Type B pancreatic cell (in vitro differentiated cells): ENCODE results near the gene FBLN2. TPM values are rescaled to one million over a fixed set of nuclear protein-coding genes. Genes with fewer than 3 reads are reported as not detected.

ENCODE experiments used
- DNase-seq: peaks from one replicate; pipeline ENCODE4 v3.0.0; 2021; ENCODE audit warnings: mixed read lengths; ENCODE audit not compliant: unreplicated experiment; ENCODE audit errors: extremely low spot score
- H3K27ac Mint-ChIP-seq: 2 replicates; pipeline ENCODE4 v1.8.0; 2021; ENCODE audit warnings: mild to moderate bottlenecking, mixed read lengths
- H3K27me3 Mint-ChIP-seq: 2 replicates; pipeline ENCODE4 v1.8.0; 2021; ENCODE audit warnings: mixed read lengths
- H3K36me3 Mint-ChIP-seq: 2 replicates; pipeline ENCODE4 v1.8.0; 2021; ENCODE audit warnings: mixed read lengths
- H3K4me1 Mint-ChIP-seq: one replicate; pipeline ENCODE4 v1.8.0; 2021; ENCODE audit warnings: mixed read lengths; ENCODE audit not compliant: unreplicated experiment
- H3K4me3 Mint-ChIP-seq: 2 replicates; pipeline ENCODE4 v1.8.0; 2021; ENCODE audit warnings: mild to moderate bottlenecking, mixed read lengths
- H3K9me3 Mint-ChIP-seq: 2 replicates; pipeline ENCODE4 v1.8.0; 2021; ENCODE audit warnings: mixed read lengths
- CTCF ChIP-seq: fragments of 200-600 bp; sonication (generic); conservative IDR thresholded peaks from 2 replicates; pipeline ENCODE4 v1.5.0; 2021; ENCODE audit warnings: antibody characterized with exemption, mild to moderate bottlenecking
- total RNA-seq: library from RNA; stranded (reverse); gene quantifications from 2 replicates; pipeline ENCODE4 v1.2.1, GENCODE V29; 2021; ENCODE audit warnings: low replicate concordance

FBLN2 gene
- total RNA-seq, 1 donor from 2014 or later: 67.6 TPM

- H3K27me3 Mint-ChIP-seq: no peaks in the 10 kb centered on the region
- H3K27ac Mint-ChIP-seq: no peak overlapping the region
- no peak for DNase-seq
- H3K4me3 Mint-ChIP-seq: no peak overlapping the region
- no peak for TF ChIP-seq CTCF
- H3K9me3 Mint-ChIP-seq: no peaks in the 10 kb centered on the region
- H3K4me1 Mint-ChIP-seq: peaks cover 51% of the 10 kb centered on the region
- no peaks in the 10 kb centered on the region for H3K36me3 Mint-ChIP-seq
Observed at GRCh38 chr3:13532631-13533030, 16.3 kb upstream of the FBLN2 start.

- Mint-ChIP-seq H3K27ac (no peak overlapping the region), H3K36me3 (no peaks in the 10 kb centered on the region), H3K4me3 (no peak overlapping the region), H3K4me1 (peaks cover 43% of the 10 kb centered on the region), H3K9me3 (no peaks in the 10 kb centered on the region), H3K27me3 (no peaks in the 10 kb centered on the region)
- no peak for TF ChIP-seq CTCF
- no peak for DNase-seq
Observed at GRCh38 chr3:13533885-13534301, 15.0 kb upstream of the FBLN2 start.

GRCh38 chr3:13535526-13535875 is 13.4 kb upstream of the FBLN2 start:
- Mint-ChIP-seq H3K36me3 (no peaks in the 10 kb centered on the region), H3K4me1 (peaks cover 31% of the 10 kb centered on the region), H3K9me3 (no peaks in the 10 kb centered on the region), H3K4me3 (no peak overlapping the region), H3K27me3 (no peaks in the 10 kb centered on the region), H3K27ac (peak overlapping the region; percentile 64)
- DNase-seq: no peak
- no peak for TF ChIP-seq CTCF

GRCh38 chr3:13535905-13536304 is 13.0 kb upstream of the FBLN2 start:
- H3K36me3 Mint-ChIP-seq: no peaks in the 10 kb centered on the region
- H3K27me3 Mint-ChIP-seq: no peaks in the 10 kb centered on the region
- DNase-seq: no peak
- H3K27ac Mint-ChIP-seq: peak overlapping the region; percentile 64
- no peak for TF ChIP-seq CTCF
- H3K9me3 Mint-ChIP-seq: no peaks in the 10 kb centered on the region
- H3K4me3 Mint-ChIP-seq: no peak overlapping the region
- peaks cover 27% of the 10 kb centered on the region for H3K4me1 Mint-ChIP-seq

- H3K36me3 Mint-ChIP-seq: no peaks in the 10 kb centered on the region
- no peak overlapping the region for H3K4me3 Mint-ChIP-seq
- H3K27ac Mint-ChIP-seq: peak overlapping the region; percentile 41
- no peaks in the 10 kb centered on the region for H3K27me3 Mint-ChIP-seq
- H3K9me3 Mint-ChIP-seq: no peaks in the 10 kb centered on the region
- TF ChIP-seq CTCF: no peak
- no peak for DNase-seq
- peaks cover 26% of the 10 kb centered on the region for H3K4me1 Mint-ChIP-seq
Observed at GRCh38 chr3:13536432-13536831, 12.5 kb upstream of the FBLN2 start.

GRCh38 chr3:13536832-13537231 is 12.1 kb upstream of the FBLN2 start:
- Mint-ChIP-seq H3K4me1 (peaks cover 25% of the 10 kb centered on the region), H3K9me3 (no peaks in the 10 kb centered on the region), H3K36me3 (no peaks in the 10 kb centered on the region), H3K27ac (peak overlapping the region; percentile 41), H3K27me3 (no peaks in the 10 kb centered on the region), H3K4me3 (no peak overlapping the region)
- DNase-seq: no peak
- no peak for TF ChIP-seq CTCF
